NOMO-1 treated with dmso at 0.1 percent for 144 hours (cell line): Measurements from ENCODE around the gene HEXIM2.
"Not testable (repeated sequence)": the region's sequence is repeated elsewhere in the genome, so short reads cannot be mapped to it uniquely, and the experiment has no call there.

ENCODE experiments used
- DNase-seq: peaks from one replicate; lab custom pipeline; 2025; ENCODE audit not compliant: unreplicated experiment; lab: John Stamatoyannopoulos, UW

Gene HEXIM2, protein sequence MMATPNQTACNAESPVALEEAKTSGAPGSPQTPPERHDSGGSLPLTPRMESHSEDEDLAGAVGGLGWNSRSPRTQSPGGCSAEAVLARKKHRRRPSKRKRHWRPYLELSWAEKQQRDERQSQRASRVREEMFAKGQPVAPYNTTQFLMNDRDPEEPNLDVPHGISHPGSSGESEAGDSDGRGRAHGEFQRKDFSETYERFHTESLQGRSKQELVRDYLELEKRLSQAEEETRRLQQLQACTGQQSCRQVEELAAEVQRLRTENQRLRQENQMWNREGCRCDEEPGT

GRCh38 chr17:45161288-45162024 lies at the start of gene HEXIM2:
TSS of gene HEXIM2 (plus strand) at chr17:45161875. CDS start at chr17:45162794, 919 bp downstream.
- peak; percentile 100 for DNase-seq

GRCh38 chr17:45112559-45113423 lies 48.9 kb upstream of the HEXIM2 start:
- no peak for DNase-seq

DNA sequence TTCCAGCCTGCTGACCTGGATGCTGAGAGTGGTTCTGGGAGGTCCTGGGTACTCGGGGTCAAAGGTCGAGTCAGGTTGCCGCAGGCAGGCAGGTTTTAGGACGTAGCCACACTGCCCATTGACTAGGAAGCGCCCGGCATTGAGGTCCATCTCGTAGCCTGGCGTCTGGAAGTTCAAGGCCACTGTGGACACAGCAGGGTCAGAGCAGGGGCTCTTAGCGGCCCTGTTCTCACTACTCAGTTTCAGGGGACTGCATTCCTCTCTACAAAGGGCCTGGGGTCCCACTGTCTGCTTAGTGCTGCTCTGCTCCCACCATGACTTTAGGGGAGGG lies 48.3 kb upstream of the HEXIM2 start:
- no peak for DNase-seq

DNA sequence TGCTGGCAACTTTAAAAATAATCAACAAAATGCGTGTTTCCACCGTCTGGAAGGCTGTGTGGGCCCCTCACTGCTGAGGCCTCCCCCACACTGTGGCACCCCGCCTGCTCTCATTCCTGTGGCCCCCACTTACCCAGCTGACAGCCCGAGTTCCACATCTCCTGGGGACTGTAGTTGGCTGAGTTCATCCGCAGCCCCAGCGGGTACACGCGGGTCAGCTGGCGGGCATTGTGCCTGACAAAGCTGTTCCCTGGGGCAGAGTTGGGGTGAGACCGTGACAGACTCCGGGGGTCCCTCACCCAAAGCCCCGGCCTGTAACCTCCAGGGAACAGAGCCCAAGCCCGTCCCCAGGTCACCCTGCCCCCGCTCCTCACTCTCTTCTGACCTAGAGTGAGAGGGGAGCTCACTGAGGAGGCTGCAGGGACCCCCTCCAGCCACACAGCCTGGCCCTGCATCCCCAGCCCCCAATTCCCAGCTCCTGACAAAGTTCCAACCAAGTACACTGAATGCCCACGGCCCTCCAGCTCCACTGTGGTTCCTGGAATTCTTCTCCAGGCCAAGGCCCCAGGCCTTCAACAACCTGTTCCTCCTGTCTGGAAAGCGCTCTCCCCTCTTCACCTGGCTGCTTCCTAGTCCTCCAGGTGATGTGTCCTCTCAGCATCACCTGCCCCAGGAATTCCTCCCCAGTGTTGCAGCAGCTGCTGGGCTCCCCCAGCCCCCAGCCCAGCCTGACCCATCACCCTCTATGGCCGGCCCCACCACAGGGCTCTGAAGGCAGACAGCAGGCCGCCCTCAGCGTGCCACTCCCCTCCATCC lies 47.4 kb upstream of the HEXIM2 start:
- DNase-seq, result no peak

GRCh38 chr17:45115015-45115625 lies 46.6 kb upstream of the HEXIM2 start:
- DNase-seq, result no peak

DNA sequence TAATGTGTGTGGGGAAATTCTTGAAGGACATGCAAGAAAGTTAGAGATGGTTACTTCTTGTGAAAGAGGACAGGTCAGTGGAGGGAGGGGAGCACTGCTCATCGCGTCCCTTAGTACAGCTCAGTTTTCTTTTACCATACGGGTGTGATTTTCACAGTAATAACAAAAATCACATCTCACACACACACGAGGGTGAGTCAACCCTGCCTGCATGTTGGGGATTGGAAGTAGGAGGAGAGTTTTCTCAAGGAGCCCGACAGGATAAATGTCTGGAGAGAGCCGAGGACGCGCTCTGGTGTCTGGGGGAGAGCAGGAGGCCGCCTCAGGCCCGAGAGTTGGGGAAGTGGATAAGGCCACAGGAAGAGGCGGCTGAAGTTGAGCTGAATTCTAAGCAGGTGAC lies 45.8 kb upstream of the HEXIM2 start:
- DNase-seq, result no peak

GRCh38 chr17:45116434-45117016 lies 45.1 kb upstream of the HEXIM2 start:
- DNase-seq, result no peak

GRCh38 chr17:45117334-45117733 lies 44.3 kb upstream of the HEXIM2 start:
- no peak for DNase-seq

DNA sequence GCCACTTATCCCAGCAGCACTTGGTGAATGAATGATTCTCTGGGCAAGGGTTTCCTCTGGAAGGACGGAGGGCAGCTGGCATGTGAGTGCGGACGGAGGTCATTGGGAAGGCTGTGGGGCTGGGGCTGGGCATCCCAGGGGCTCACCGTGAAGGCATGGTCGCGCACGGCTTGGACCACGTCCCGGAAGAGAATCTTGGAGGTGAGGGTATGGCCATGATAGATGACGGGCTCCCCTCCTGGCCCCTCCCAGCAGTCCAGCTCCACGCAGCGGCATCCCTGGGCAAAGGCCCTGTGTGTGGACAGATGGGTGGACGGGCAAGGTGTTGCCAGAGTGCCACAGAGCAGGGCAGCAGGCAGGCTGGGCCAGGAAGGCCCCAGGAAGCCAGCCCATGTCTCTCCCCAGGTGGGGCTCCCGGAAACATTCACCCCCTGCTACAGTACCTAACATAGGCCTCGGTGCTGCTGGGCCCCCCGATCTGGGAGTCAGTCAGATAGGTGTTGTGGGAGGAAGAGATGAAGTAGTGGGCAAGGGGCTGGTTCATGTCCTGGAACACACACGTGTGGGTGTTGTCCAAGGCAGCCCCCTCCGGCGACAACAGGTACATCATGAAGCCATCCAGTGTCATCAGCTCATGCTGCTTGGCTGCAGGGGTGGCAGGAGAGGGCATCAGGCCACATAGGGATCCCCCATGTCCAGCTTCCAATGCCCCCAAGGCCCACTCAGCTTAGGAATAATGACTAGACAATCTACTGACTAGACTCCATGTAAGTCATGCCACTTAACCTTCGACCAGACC lies 43.6 kb upstream of the HEXIM2 start:
- no peak for DNase-seq

DNA sequence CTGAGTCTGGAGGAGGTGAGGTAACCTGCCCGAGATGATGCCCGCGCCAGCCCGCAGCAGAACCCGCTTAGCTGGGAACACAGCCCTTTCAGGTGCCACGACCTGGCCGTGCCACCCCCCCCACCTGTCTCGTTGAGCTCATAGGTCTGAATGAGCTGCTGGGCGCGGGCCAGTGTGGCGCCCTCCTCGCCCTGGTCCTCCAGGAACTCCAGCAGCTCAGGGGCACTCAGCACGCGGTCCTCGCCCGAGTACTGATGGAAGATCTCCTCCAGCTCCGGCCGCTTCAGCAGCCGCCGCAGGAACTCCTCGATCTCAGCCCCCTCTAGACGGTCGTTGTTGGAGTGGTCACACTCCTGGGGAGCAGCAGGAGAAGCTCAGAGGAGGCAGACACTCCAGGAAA lies 43.0 kb upstream of the HEXIM2 start:
- no peak for DNase-seq

- DNase-seq, result no peak
Observed at GRCh38 chr17:45119964-45120363, 41.7 kb upstream of the HEXIM2 start.

- no peak for DNase-seq
Observed at GRCh38 chr17:45120558-45120957, 41.1 kb upstream of the HEXIM2 start.

DNA sequence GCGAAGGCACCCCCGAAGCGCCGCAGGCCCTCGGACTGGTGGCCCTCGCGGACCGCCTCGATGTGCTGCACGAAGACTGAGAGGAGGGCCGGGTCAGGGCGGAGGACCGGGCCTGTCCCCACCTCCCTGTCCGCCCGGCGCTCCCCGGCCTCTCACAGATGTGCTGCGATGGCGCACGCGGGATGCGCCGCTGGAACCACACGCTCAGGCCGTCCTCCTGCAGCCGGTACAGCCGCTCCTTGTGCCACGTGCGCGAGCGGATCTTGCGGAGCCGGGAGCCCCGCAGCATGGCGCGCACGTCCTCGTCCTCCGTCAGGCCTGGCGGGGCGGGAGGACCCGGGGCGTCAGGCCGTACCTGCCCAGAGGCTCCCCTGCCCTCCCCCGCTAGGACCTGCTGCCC lies 40.6 kb upstream of the HEXIM2 start:
- no peak for DNase-seq

DNA sequence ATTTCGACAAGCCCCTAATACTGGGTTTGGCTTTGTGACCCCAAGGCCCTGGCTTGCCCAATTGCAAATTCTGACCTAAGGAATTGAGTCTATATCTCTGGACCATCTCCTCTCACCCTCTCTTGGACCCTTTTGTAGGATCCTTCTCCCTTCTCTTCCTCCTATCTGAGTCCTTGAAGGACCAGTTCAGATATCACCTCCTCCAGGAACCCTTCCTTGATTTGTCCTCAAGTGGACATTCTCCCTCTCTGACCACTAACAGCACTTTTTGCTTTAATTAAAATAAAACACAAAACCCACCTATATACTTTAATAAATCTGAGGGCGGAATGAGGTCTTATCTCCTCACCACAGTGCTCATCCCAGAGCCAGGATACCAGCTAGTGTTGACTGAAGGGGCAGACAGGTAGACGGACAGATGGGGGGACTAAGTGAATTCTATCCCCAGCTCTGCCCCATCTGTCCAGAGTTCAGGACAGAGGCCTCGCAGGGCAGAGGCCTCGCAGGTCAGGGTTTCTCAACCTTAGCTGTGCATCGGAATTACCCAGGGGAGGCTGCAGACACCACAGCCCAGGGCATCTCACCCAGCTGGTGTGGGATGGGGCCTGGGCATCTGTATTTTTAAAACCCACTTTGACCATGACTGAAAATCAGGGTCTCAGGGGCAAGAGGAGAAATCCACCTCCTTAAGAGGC lies 38.5 kb upstream of the HEXIM2 start:
- DNase-seq, result no peak

DNA sequence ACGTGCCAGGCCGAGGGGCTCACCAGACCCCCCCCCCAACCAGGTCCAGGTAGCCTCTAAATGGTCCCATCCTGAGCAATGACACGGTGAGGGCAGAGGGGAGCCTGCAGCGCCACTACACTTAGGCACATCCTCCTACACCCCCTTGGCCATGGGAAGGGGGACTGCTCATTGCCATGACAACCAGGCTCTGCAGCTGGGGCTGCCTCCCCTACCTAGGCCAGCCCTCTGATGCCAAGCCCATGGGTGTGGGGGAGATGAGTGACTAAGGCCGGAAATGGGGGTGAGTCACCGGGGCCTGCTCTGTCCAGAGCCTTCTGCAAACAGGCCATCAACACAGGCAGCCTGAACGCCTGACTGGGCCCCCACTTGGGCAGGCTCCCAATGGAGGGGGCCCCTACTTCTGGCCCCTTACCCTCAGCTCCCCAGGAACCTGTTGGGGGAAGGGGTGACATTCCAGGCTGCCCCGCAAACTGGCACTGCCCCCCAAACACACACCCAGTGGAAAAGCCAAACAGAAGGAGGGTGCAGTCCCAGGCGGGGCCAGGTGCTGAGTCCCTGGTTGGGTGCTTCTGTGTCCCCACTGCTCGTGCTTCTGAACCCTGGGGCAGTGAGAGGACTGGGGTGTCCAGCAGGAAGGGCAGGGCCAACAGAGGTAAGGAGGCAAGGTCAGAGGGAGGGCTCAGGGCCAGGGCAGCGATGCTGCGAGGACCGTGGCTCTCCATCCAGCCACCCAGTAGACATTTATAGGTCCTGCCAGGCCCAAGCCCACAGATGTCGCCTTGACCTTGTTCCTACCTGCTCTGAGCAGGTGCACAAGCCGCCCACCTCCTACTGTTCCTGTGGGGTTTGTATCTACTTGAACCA lies 37.5 kb upstream of the HEXIM2 start:
- DNase-seq, result peak; percentile 86

DNA sequence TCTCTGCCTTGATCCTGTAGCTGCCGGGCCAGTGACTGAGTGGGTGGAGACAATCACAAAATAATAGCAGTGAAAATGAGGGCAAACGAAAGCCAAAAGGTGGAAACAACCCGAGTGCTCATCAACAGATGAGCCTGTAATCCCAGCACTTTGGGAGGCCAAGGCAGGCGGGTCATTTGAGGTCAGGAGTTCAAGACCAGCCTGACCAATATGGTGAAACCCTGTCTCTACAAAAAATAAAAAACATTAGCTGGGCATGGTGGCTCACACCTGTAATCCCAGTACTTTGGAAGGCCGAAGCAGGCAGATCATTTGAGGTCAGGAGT lies 36.9 kb upstream of the HEXIM2 start:
- DNase-seq, result not testable (repeated sequence)

DNA sequence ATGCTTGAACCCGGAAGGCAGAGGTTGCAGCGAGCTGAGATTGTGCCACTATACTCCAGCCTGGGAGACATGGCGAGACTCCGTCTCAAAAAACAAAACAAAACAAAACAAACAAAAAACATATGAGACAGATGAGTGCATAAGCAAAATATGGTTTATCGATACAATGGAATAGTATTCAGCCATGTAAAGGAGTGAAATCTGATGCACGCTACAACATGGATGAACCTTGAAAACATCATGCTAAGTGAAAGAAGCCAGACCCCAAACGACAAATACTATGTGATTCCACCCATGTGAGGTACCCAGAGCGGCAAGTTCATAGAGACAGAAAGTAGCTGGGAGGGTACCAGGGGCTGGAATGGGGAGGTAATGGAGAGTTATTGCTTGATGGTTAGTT lies 36.2 kb upstream of the HEXIM2 start:
- DNase-seq, result no peak

GRCh38 chr17:45127207-45127547 lies 34.5 kb upstream of the HEXIM2 start:
- no peak for DNase-seq
